ENCODE results near the gene ADSL. TPM values are rescaled to one million over a fixed set of nuclear protein-coding genes. Genes with fewer than 3 reads are reported as not detected.

ADSL gene
- total RNA-seq, 4 donors from 2014 or later, result 74.6 to 106 (median 85.8) TPM

- no peak for ATAC-seq (ENCODE audit: low FRiP score)
- no peak for DNase-seq (ENCODE audit: low spot score)
- no peak for TF ChIP-seq CTCF (IDR thresholded peaks at IDR 0.05)
Observed at GRCh38 chr22:40409613-40410113, 63.4 kb downstream of the ADSL start.

GRCh38 chr22:40410272-40410671 lies 64.0 kb downstream of the ADSL start:
- TF ChIP-seq CTCF (IDR thresholded peaks at IDR 0.05), result no peak
- no peak for ATAC-seq (ENCODE audit: low FRiP score)
- DNase-seq (ENCODE audit: low spot score), result no peak

- no peak for TF ChIP-seq CTCF (IDR thresholded peaks at IDR 0.05)
- no peak for DNase-seq (ENCODE audit: low spot score)
- no peak for ATAC-seq (ENCODE audit: low FRiP score)
Observed at GRCh38 chr22:40410731-40411505, 64.6 kb downstream of the ADSL start.

- DNase-seq (ENCODE audit: low spot score), result no peak
- ATAC-seq (ENCODE audit: low FRiP score), result no peak
- no peak for TF ChIP-seq CTCF (IDR thresholded peaks at IDR 0.05)
Observed at GRCh38 chr22:40411506-40411861, 65.2 kb downstream of the ADSL start.

GRCh38 chr22:40412441-40412840 lies 66.1 kb downstream of the ADSL start:
- DNase-seq (ENCODE audit: low spot score) (no peak), ATAC-seq (ENCODE audit: low FRiP score) (no peak)
- no peak for TF ChIP-seq CTCF (IDR thresholded peaks at IDR 0.05)

- DNase-seq (ENCODE audit: low spot score), result no peak
- ATAC-seq (ENCODE audit: low FRiP score), result no peak
- no peak for TF ChIP-seq CTCF (IDR thresholded peaks at IDR 0.05)
Observed at GRCh38 chr22:40413873-40414272, 67.6 kb downstream of the ADSL start.

GRCh38 chr22:40414311-40414710 lies 68.0 kb downstream of the ADSL start:
- no peak for TF ChIP-seq CTCF (IDR thresholded peaks at IDR 0.05)
- DNase-seq (ENCODE audit: low spot score) (no peak), ATAC-seq (ENCODE audit: low FRiP score) (no peak)

All from omental fat pad (tissue), 4 donors.